RPMI7951 (cell line): ENCODE measurements around the gene RACGAP1. TPM values are rescaled to one million over a fixed set of nuclear protein-coding genes. Genes with fewer than 3 reads are reported as not detected.

Source experiments
- DNase-seq: peaks from one replicate; pipeline ENCODE4 v3.0.0-alpha.2; 2012; ENCODE audit warnings: low read depth
- total RNA-seq: library from RNA; depleted of rRNA; stranded (reverse); fragments of >200 nt; shearing (Covaris generic); gene quantifications from 2 replicates; pipeline ENCODE4 v1.2.3, GENCODE V29; 2014

RACGAP1 gene
- total RNA-seq, 1 experiment from 2014 or later = 173 TPM

- no peak for DNase-seq
These were observed 56.8 kb downstream of the RACGAP1 start for GRCh38 chr12:49968471-49968870.

GRCh38 chr12:49967777-49968250, 57.5 kb downstream of the RACGAP1 start:
- no peak for DNase-seq

DNA sequence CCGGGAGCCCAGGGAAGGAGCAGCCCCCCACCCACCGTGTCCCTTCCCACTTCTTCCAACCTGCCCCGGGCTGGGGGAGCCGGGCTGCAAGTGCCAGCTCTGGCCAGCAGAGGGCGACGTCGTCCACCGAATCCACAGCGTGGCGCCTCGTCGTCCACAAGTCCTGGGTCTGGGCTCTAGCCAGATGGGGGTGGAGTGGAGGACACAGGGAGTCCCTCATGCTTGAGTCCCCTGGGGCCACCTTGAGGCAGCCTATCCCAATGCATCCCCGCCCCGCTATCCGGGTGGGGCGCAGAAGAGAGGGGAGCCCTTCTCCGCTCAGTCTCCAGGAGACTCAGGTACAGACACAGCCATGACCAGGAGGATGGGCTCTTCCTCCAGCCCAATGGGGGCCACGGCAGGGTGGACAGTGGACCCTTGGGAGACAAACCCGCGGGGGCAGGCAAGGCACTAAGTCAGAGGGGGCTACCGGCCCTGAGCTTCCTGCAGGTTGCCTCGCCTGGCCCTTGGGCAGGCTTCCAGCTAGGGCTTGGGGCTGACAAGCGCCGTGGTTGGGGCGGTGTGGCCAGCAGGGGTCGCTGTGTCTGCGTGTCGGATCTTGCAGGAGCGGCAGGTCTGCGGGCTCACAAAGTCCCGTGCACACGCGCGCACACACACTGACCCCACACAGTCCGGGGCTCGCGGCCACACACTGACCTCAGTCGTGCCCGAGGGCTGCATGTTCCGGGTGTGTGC, 58.1 kb downstream of the RACGAP1 start:
- DNase-seq = peak; percentile 70

GRCh38 chr12:49966511-49967041, 58.7 kb downstream of the RACGAP1 start:
- DNase-seq = no peak

DNA sequence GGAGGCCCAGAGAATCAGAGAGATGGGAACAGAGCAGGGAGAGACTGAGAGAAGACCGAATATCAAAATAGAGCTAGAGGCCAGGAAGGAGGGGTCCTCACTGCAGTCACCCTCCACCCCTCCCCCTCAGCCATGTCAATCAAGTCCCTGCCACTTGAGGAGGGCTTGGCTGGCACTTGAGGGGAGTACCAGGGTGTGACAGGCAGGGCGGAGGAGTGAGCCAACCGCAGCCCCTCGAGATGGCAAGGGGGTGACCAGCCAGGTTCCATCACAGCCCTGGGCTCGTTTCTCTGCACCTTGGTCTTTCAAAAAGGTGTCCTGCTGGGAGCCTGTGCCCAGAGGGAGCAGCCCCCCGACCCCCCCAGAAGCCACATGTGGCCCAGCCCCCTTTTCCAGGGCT, 59.5 kb downstream of the RACGAP1 start:
- no peak for DNase-seq

DNA sequence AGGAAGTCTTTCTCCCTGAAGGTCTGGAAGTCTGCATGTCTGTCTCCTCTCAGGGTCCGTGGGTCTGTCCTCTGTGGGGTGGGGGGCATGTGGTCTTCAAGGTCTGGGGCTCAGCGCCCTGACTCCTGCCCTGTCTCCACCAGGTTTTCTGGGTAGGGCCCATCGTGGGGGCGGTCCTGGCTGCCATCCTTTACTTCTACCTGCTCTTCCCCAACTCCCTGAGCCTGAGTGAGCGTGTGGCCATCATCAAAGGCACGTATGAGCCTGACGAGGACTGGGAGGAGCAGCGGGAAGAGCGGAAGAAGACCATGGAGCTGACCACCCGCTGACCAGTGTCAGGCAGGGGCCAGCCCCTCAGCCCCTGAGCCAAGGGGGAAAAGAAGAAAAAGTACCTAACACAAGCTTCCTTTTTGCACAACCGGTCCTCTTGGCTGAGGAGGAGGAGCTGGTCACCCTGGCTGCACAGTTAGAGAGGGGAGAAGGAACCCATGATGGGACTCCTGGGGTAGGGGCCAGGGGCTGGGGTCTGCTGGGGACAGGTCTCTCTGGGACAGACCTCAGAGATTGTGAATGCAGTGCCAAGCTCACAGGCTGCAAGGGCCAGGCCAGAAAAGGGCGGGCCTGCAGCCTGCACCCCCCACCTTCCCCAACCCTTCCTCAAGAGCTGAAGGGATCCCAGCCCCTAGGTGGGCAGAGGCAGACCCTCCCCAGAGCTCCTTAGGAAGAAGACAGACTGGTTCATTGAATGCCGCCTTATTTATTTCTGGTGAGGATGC, 60.3 kb downstream of the RACGAP1 start:
- no peak for DNase-seq

DNA sequence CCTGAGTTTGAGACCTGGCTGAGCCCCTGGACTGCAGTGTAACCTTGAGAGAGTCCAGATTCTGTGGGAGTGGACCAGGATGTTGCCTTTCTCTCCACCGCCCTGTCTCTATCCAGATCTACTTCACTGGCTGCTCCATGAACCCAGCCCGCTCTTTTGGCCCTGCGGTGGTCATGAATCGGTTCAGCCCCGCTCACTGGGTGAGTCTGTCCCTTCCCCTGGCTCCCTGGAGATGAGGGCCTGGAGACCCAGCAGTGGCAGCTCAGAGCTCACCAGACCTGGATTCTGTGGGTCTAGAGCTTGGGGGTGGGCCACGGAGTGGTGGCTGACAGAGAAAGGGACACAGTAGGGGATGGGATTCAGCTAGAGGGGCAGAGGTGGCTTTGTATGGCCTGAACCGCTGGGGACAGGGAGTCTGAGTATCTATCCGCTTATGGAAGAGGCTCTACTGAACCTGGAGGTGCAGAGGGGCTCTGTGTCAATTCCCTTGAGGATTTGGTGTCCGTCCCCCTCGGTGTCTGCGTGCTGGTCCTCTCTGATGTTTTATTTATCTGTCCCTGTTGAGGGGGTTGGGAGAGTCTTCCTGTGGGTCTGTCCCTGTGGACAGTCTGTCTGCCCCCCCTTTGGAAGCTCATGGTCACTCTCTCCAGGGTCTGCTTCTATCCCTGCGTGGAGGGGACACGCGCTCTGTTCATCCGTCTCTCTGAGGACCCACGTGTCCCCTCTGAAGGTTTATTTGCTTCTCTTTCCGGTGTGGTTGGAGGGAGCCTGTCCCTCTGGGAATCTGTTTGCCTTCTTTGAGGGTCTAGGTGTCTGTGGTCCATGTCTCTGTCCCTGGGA, 61.1 kb downstream of the RACGAP1 start:
- no peak for DNase-seq

DNA sequence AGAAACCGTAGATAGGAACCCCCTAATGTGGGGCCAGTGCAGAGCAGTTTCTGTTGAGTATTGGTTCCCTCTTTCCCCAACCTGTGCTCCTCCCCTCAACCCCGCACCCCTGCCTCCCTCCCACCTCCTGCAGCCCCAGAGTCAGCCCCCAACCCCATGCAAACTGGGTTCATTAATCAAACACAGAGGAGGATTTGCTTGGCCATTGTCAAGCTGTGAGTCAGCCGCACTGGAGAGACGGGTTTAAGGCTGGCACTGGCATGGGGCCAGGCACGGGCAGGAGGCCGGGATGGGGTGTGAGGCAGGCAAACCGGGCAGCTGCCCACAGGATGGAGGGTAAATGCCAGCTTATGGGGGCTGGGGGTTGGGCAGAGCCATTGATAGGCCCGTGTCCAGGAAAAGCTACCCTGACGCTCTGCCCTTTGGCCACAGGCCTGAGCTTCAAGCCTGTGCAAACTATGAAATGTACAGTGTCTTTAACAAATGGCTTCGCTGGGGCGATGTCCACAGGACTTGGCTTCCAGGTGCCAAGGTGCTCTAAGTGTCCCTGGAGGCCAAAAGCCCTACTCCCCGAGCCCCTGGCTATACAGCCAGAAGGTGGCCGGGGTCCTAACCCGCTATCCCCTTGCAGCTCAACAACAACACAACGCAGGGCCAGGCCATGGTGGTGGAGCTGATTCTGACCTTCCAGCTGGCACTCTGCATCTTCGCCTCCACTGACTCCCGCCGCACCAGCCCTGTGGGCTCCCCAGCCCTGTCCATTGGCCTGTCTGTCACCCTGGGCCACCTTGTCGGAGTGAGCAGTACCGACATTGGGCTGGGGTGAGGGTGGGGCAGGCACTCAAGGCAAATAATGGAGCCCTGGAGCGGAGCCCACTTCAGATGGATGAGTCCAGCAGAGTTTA, 62.2 kb downstream of the RACGAP1 start:
- DNase-seq = peak; percentile 37

GRCh38 chr12:49961993-49962764, 63.1 kb downstream of the RACGAP1 start:
- DNase-seq = no peak

DNA sequence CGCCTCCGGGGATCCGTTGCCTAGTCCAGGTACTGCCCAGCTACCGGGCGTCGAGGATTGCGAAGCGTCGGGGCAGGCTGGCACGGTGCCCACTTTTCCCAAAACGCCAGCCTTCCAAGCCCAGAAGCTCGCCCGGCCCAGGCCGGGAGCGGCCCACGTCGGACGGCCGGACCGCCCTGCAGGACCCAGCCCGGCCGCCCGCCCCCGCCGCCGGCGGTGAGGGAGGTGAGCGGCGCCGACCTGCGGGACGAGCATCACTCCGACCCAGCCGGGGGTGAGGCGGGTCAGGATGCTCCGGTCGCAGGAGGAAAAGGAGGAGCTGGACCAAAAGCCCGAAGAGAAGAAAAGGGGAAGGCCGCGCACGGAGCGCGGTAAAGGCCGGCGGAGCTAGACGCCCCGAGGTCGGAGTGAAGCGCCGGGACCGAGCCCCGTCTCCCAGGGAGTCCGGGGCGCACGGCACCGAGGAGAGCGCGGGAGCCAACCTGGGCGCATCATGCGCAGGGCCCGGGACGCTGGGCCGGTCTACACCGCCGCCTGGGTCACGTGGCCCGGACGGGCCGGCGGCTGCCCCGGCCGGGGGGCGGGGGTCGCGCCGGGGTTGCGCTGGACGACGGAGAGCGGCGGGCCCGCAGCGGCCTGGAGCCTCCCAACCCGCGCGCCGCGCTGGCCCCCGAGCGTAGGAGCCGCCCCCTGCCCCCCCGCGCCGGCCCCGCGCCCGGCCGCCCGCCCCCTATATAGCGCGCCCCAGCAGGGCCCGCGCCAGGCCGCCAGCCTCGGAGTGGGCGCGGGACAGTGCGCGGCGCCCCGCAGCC, 64.0 kb downstream of the RACGAP1 start, which contains the start of gene AQP5:
Gene AQP5 (plus strand): TSS at position 762 of the 812 bp plus-strand sequence. CDS start 146 bp downstream, outside the sequence.
- DNase-seq = no peak

GRCh38 chr12:49960474-49961110, 64.7 kb downstream of the RACGAP1 start:
- DNase-seq = no peak

- peak; percentile 40 for DNase-seq
These were observed 65.4 kb downstream of the RACGAP1 start for GRCh38 chr12:49959685-49960473.

GRCh38 chr12:49957570-49957967, 67.7 kb downstream of the RACGAP1 start:
- DNase-seq = no peak

GRCh38 chr12:49956663-49957569, 68.4 kb downstream of the RACGAP1 start:
- no peak for DNase-seq

DNA sequence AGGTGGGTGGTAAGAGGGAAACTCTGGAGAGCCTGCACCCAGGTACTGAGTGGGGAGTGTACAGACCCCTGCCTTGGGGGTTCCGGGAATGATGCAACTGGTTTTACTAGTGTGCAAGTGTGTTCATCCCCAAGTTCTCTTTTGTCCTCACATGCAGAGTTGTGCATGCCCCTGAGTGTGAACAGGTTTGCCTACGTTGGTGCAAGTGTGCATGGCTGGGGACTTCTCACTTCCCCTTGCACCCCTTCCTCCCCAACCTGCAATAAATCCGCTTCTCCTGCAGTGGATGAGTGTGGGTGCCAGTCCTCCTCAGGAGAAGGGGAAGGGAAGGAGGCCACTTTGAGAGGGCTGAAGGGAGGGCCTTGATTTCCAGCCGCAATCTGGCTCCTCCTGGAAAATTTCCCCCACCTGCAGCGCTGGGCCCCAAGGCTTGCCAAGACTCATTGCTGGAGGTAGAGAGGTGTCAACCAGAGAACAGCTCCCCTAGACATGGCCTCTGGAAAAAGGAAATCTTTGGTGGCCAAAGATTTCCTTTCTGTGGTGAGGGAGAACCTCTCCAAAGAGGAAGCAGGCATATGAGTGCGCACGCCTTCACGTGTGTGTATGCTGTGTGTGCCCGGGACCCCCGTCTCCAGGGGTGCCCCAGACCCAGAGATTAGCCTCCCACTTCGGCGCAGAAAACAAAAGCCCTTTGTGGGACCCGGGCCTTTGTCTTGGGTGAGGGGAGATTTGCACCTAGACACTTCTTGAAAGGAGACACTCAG, 69.2 kb downstream of the RACGAP1 start:
- no peak for DNase-seq
